ENCODE results near the gene LDLRAD2. TPM values are rescaled to one million over a fixed set of nuclear protein-coding genes. Genes with fewer than 3 reads are reported as not detected.
"Not testable (repeated sequence)": the region's sequence is repeated elsewhere in the genome, so short reads cannot be mapped to it uniquely, and the experiment has no call there.

Gene LDLRAD2
- total RNA-seq, 1 experiment from 2014 or later, result 0.04 TPM

GRCh38 chr1:21778405-21778727, 33.7 kb upstream of the LDLRAD2 start:
- peaks cover 6% of the 10 kb centered on the region; the same call in 1 of the 2 replicates for H3K4me1 ChIP-seq
- 0 out of 2 replicates have a peak, but pooled peaks cover 4% of the 10 kb centered on the region for H3K36me3 ChIP-seq
- no peaks in the 10 kb centered on the region for H3K27me3 ChIP-seq
- no peaks in the 10 kb centered on the region for H3K9me3 ChIP-seq (replicated peaks)
- H3K4me3 ChIP-seq, result no peak overlapping the region
- no peak overlapping the region for H3K27ac ChIP-seq
- no peak for DNase-seq

- no peak overlapping the region for H3K27ac ChIP-seq
- H3K9me3 ChIP-seq (replicated peaks), result no peaks in the 10 kb centered on the region
- no peak overlapping the region for H3K4me3 ChIP-seq
- no peaks in the 10 kb centered on the region for H3K27me3 ChIP-seq
- no peak for DNase-seq
- H3K4me1 ChIP-seq, result peaks cover 6% of the 10 kb centered on the region; the same call in 1 of the 2 replicates
- H3K36me3 ChIP-seq, result 0 out of 2 replicates have a peak, but pooled peaks cover 4% of the 10 kb centered on the region
Measured at GRCh38 chr1:21779613-21780521, 32.2 kb upstream of the LDLRAD2 start.

GRCh38 chr1:21781815-21782348, 30.2 kb upstream of the LDLRAD2 start:
- Histone ChIP-seq H3K4me3 (peak overlapping the region; percentile 78), H3K36me3 (0 out of 2 replicates have a peak, but pooled peaks cover 4% of the 10 kb centered on the region), H3K27ac (peak overlapping the region; percentile 97), H3K27me3 (no peaks in the 10 kb centered on the region), H3K9me3 (replicated peaks) (no peaks in the 10 kb centered on the region), H3K4me1 (no peaks in the 10 kb centered on the region)
- peak; percentile 49 to 61 for DNase-seq

- Histone ChIP-seq H3K9me3 (replicated peaks) (no peaks in the 10 kb centered on the region), H3K36me3 (0 out of 2 replicates have a peak, but pooled peaks cover 2% of the 10 kb centered on the region), H3K4me3 (peak overlapping the region; percentile 78), H3K4me1 (no peaks in the 10 kb centered on the region), H3K27me3 (no peaks in the 10 kb centered on the region), H3K27ac (peak overlapping the region; percentile 97)
- DNase-seq, result peak; percentile 75 to 80
Measured at GRCh38 chr1:21782349-21782867, 29.7 kb upstream of the LDLRAD2 start.

GRCh38 chr1:21782868-21783678, 29.0 kb upstream of the LDLRAD2 start, which contains the start of gene USP48:
USP48 (minus strand) TSS chr1:21783149; CDS start chr1:21782957, 192 bp downstream.
- H3K27ac ChIP-seq, result peak within 1 kb of the TSS; percentile 97
- H3K9me3 ChIP-seq (replicated peaks), result no peaks in the 10 kb centered on the region
- peak; percentile 98 to 99 for DNase-seq

GRCh38 chr1:21783679-21784603, 28.1 kb upstream of the LDLRAD2 start:
- peak; percentile 98 for DNase-seq

More at GRCh38 chr1:21782868-21783678, 29.0 kb upstream of the LDLRAD2 start, which contains the start of gene USP48:
- Histone ChIP-seq H3K4me3 (peak within 1 kb of the TSS; percentile 78), H3K27me3 (no peaks in the 10 kb centered on the region), H3K4me1 (no peaks in the 10 kb centered on the region), H3K36me3 (no peaks in the 10 kb centered on the region)

GRCh38 chr1:21785764-21786163, 26.3 kb upstream of the LDLRAD2 start:
- DNase-seq, H3K27me3 ChIP-seq: not testable (repeated sequence)

More at GRCh38 chr1:21783679-21784603, 28.1 kb upstream of the LDLRAD2 start:
- peak overlapping the region; percentile 78 for H3K4me3 ChIP-seq
- peak overlapping the region; percentile 97 for H3K27ac ChIP-seq
- H3K9me3 ChIP-seq (replicated peaks), result no peaks in the 10 kb centered on the region
- H3K36me3 ChIP-seq, result no peaks in the 10 kb centered on the region
- H3K27me3 ChIP-seq, result no peaks in the 10 kb centered on the region
- H3K4me1 ChIP-seq, result no peaks in the 10 kb centered on the region

GRCh38 chr1:21786640-21787039, 25.4 kb upstream of the LDLRAD2 start:
- no peaks in the 10 kb centered on the region for H3K9me3 ChIP-seq (replicated peaks)
- no peak for DNase-seq
- no peaks in the 10 kb centered on the region for H3K36me3 ChIP-seq
- no peaks in the 10 kb centered on the region for H3K27me3 ChIP-seq
- H3K27ac ChIP-seq, result no peak overlapping the region
- no peak overlapping the region for H3K4me3 ChIP-seq
- H3K4me1 ChIP-seq, result 0 out of 2 replicates have a peak, but pooled peaks cover 3% of the 10 kb centered on the region

More at GRCh38 chr1:21785764-21786163, 26.3 kb upstream of the LDLRAD2 start:
- not testable (repeated sequence) for H3K4me3 ChIP-seq; H3K36me3 ChIP-seq; H3K27ac ChIP-seq; H3K9me3 ChIP-seq (replicated peaks); H3K4me1 ChIP-seq

- no peaks in the 10 kb centered on the region for H3K36me3 ChIP-seq
- no peak overlapping the region for H3K4me3 ChIP-seq
- 0 out of 2 replicates have a peak, but pooled peaks cover 5% of the 10 kb centered on the region for H3K4me1 ChIP-seq
- H3K9me3 ChIP-seq (replicated peaks), result peaks cover 7% of the 10 kb centered on the region
- no peak for DNase-seq
- no peak overlapping the region for H3K27ac ChIP-seq
- no peaks in the 10 kb centered on the region for H3K27me3 ChIP-seq
Measured at GRCh38 chr1:21793104-21793503, 19.0 kb upstream of the LDLRAD2 start.

- 0 out of 2 replicates have a peak, but pooled peaks cover 5% of the 10 kb centered on the region for H3K4me1 ChIP-seq
- H3K27me3 ChIP-seq, result no peaks in the 10 kb centered on the region
- H3K9me3 ChIP-seq (replicated peaks), result peaks cover 7% of the 10 kb centered on the region
- DNase-seq, result no peak
- H3K36me3 ChIP-seq, result no peaks in the 10 kb centered on the region
- H3K27ac ChIP-seq, result no peak overlapping the region
- no peak overlapping the region for H3K4me3 ChIP-seq
Measured at GRCh38 chr1:21794656-21795055, 17.4 kb upstream of the LDLRAD2 start.

GRCh38 chr1:21795075-21795474, 17.0 kb upstream of the LDLRAD2 start:
- Histone ChIP-seq H3K27me3 (no peaks in the 10 kb centered on the region), H3K4me3 (no peak overlapping the region), H3K4me1 (0 out of 2 replicates have a peak, but pooled peaks cover 5% of the 10 kb centered on the region), H3K9me3 (replicated peaks) (peaks cover 7% of the 10 kb centered on the region), H3K36me3 (no peaks in the 10 kb centered on the region), H3K27ac (no peak overlapping the region)
- no peak for DNase-seq

GRCh38 chr1:21799730-21800129, 12.3 kb upstream of the LDLRAD2 start:
- DNase-seq, result no peak
- H3K4me3 ChIP-seq, result no peak overlapping the region
- H3K4me1 ChIP-seq, result no peaks in the 10 kb centered on the region
- peaks cover 4% of the 10 kb centered on the region for H3K9me3 ChIP-seq (replicated peaks)
- no peak overlapping the region for H3K27ac ChIP-seq
- H3K27me3 ChIP-seq, result no peaks in the 10 kb centered on the region
- H3K36me3 ChIP-seq, result no peaks in the 10 kb centered on the region

- no peak for DNase-seq
- Histone ChIP-seq H3K4me1 (no peaks in the 10 kb centered on the region), H3K4me3 (no peak overlapping the region), H3K36me3 (no peaks in the 10 kb centered on the region), H3K27me3 (no peaks in the 10 kb centered on the region), H3K9me3 (replicated peaks) (no peaks in the 10 kb centered on the region), H3K27ac (no peak overlapping the region)
Measured at GRCh38 chr1:21801100-21801499, 11.0 kb upstream of the LDLRAD2 start.
